HS-27A (cell line): ENCODE measurements around the gene SPOCK1.

Experiments used
- DNase-seq: peaks from one replicate; pipeline ENCODE4 v3.0.0-alpha.2; 2012; ENCODE audit warnings: low read depth, missing footprints

SPOCK1 gene

DNA sequence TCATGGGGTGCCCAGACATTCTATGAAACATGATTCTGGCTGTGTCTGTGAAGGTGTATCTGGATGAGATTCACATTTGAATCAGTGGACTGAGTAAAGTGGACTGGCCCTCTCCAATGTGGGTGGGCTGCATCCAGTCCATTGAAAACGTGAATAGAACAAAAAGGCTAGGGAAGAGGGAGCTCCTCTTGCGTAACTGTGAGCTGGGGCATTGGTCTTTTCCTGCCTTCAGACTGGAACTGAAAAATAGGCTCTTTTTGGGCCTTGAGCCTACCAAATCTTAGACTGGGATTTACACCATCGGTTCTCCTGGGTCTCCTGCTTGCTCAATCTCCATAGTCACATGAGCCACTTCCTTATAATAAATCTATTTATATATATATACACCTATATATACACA lies 170.1 kb downstream of the SPOCK1 start:
- no peak for DNase-seq

DNA sequence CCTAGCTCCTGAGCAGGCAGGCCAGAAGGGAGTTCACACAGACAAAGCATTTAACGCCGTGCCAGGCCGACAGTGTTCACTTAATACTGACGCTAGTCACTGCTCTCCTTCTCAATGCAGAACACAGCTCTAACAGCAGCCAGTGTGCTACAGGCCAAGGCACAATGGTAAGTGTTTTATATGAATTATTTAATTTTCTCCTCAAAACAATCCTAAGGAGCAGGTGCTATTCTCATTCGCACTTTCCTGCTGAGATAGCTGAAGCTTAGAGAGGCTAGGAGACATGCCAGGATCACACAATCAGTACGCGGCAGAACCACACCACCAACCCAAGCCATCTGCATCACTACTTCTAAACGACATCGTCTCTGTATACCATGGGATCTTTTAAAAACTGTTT lies 170.7 kb downstream of the SPOCK1 start:
- DNase-seq = no peak

DNA sequence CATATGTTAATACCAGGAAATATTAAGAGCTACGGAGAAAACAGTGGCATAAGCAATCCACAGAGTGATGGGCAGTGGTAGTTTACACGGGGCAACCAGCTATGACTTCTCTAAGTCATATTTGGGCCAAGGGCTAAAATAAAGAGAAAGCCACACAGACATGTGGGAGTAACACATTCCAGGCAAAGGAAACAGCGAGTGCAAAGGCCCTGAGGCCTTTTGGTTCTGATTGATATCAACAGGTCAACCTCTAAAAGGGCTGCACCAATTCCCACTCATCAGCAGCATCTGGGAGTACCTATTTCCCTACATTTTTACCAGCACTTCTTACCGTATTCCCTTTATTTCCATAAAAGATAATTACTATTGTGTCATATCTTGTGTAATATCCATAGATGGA lies 173.4 kb downstream of the SPOCK1 start:
- no peak for DNase-seq

DNA sequence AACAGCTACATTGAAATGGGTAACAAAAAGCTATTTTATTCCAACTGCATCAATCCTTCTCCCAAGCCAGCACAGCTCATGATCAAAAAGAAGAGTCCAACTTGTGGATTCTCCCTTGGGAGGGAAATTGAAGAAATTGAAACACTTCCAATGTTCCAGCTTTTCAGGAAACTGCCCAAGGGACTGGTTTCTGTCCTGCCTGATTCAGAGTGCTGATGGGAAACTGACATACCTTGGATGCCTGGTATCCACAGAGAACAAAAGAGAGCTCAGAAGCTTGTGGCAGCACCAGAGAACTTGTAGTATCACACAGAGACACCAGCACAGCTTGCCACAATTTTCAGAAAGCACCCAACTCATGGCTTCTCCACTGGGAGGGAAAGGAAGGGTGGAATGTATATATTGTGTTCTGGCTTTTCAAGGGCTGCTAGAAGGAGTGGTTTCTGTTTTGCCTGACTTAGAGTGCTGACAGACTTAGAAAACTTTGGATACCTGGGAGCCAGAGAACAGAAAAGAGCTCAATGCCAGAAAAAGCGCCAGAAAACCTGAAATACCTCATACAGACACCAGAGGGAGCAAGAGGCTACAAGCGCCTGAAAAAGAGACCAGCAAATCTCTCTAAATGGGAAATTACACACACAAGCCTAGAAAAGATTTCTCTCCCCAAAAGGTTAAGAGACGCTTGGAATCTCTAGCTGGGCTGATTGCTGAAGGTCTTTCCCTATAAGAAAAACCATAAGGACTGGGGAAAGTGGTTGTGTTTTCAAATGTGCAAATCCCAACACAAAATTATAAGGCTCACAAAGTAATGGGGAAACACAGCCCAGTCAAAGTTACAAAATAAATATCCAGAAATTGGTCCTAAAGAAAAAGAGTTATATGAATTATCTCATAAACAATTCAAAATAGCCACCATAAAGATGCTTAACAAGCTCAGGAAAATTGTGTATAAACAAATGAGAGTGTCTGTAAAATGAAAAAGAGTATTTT lies 178.8 kb downstream of the SPOCK1 start:
- no peak for DNase-seq

DNA sequence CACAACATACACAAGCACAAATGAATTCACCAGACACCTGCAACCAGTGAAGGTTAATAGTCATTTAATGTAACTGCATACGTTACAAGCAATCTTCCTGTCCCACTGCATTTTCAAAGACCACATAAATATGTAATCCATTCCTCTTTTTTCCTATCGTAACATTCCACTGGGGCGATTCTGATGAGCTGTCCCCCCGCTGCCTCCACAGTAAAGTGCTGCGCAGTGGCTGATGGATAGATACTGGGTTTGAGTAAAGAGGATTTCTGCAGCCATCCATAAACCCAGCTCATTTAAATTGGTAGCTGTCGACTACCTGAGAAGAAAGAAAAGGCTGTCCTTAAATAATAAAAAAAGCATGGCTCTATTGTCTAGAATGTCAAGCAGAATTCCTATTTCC lies 181.1 kb downstream of the SPOCK1 start:
- DNase-seq = no peak

DNA sequence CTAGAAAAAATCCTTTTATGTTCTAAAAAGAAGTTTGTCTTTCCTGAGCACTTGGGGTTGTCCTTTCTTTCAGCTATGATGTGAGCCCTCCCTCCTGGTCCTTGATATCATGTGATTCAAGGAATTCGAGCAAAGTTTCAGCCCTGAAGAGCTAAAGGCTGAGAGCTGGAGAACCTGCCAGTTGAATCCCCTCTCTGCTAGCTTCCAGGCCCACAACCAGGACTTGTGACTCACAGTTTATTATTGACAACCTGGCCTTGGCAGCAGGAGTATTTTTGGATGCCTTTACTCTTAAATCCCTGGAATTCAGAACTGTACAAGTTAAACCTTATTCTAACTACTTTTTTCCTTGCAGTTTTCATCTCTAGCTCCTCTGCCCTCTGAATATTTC lies 182.8 kb downstream of the SPOCK1 start:
- DNase-seq = no peak

DNA sequence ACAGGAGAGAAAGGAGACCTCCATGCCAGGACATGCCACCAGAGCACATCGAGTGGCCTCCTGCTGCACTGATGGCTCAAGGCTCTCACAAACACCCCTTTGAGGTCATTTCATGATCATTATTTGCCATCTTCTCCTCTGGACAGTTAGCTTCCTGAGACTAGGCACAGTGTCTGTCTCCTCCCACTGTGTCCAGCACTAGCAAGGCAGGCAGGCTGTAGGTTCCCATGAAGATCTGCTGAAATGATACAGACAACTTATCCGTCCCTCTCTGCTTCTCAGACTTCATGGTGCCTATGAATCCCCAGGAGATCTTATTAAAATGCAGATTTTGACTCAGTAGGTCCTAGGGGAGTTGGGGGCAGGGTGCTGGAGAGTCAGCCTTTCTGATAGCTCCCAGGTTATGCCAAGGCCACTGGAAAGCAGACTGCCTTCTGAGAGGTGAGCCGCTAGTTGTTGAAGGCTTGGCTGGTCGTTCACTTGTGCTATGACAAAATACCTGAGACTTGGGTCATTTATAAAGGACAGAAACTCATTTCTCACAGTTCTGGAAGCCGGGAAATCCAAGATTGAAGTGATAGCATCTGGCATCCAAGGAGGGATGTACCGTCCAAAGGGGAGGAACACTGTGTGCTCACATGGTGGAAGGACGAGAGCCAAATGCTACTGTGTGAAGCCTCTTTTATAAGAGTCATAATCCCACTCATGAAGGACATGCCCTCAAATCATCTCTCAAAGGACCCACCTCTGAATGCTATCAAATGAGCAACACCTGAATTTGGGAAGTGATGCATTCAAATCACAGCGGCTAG lies 183.4 kb downstream of the SPOCK1 start:
- no peak for DNase-seq

DNA sequence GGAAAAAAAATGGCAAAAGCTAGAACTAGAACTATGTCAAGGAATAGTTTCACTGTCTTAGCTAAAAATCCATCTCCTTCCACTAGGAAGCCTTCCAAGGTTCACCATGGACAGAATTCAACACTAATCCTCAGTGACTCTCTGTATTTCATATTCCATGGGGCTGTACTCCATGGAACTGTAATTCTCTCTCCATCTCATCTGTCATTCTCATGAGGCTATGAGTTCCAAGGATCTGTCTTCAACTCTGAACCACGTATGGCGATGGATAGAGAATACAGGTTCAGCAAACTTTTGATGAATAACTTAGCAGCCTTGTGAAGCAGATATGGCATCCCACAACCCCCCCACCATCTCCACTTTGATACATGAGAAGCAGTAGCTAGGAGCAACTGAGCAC lies 184.0 kb downstream of the SPOCK1 start:
- DNase-seq = no peak

DNA sequence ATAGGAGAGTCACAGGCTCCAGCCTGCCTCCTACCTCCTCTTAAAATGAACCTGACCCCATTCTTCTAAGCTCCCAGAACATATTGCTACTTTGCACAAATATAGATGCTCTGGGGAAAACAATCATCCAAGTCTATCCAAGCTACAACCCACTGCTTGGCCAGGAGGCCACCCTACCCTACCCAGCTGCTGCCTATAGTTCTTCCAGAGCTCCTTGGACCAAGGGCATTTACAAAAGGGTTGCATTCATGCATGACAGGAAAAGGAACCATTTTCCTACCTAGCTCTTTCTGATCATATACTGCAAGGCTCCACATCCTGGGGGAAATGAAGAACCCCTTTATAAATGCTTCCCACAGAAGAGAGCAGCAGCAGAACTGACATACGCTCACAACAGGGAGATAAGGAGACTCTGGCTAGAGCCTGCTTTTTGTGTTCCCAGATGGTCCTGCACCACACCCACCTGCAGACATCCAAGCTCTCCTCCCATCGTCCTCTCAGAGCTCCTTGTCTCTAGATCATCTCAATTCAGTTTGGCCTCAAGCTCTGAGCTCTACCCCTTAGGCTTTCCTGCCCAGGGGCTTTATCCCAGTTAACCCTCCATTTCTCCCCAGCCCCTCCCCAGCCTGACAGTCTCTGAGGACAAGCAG lies 185.5 kb downstream of the SPOCK1 start:
- no peak for DNase-seq

DNA sequence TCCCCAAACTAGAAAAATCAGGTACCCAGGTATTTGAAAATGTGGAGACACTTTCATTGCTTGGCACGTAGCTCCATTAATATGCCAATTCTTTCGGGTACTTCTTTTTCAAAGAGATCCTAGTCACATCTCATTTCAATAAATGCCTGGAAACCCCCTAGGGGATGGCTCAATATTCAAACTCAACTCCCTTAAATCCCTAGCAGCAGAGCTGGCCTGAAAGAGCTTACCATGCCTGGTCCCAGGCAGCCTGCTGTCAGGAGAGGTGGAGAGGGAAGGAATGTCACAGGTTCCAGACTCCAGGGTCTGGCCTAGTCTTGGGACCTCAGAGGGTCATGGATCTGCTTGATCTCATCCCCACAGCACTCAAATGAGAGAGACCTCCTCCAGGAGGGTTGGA lies 187.1 kb downstream of the SPOCK1 start:
- no peak for DNase-seq

DNA sequence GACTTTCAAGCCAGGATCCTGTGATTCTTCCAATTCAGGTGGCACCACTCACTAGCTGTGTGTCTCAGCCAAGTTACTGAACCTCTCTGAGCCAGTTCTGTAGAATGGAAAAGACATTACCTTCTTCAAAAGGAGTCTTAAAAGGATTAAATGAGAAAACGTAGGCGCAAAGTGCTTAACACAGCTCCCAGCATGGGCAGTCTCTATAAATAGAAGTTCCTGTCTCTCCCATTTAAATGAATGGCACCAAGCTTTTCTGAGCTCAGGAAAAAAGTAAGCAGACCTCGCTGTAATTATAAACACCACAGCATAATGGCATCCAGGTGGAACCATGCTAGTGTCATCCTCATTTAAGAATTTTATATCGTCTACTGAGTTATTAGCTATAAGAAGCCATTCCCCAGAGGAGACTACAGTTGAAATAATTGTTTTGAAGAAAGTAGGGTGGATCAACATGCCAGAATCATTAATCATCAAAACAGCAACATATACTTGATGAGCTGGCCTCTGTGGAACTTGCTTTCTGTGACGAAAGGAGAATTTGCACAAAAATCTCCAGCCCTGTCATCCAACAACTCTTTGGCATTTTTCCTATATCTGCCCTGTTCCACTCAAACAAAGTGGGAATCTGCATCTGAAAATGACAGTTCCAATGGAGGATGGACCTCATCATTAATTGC lies 188.9 kb downstream of the SPOCK1 start:
- peak; percentile 77 for DNase-seq

DNA sequence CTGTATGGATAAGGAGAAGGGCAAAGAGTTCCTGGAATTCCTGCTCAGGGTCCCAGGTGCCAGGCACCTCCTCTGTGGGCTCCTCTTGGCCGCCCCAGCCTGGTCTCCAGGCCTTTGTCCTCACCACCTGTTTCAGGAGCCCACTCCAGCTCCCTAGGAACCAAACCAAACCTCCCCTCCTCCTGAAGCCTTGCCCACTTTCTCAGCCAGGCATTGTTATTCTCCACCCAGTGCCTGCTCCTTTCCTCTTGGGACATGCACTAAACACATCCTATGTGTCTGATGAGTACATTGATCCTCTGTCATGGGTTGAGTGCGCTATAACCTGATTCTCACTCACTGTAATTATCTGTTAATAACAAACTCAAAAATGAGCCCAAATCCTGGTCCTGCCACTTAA lies 189.8 kb downstream of the SPOCK1 start:
- no peak for DNase-seq

DNA sequence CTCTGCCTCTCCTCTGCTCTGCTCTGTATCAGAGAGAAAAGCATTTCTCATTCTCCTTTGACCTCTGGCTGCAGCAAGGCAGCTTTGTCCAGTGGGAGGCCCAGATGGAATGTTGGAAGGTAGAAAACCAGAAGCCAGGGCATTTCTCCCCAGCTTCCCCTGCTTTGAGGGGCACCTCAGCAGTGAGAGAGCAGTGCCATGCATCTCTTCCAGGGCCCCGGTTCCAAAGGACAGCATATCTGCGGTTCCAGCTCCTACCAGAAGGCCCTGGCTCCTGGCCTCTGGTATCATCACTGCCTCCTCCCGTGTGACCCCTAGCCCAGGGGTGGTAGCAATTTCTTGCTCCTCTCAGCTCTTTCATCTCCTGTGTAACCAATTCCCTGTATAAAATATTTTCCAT lies 190.8 kb downstream of the SPOCK1 start:
- DNase-seq = no peak

DNA sequence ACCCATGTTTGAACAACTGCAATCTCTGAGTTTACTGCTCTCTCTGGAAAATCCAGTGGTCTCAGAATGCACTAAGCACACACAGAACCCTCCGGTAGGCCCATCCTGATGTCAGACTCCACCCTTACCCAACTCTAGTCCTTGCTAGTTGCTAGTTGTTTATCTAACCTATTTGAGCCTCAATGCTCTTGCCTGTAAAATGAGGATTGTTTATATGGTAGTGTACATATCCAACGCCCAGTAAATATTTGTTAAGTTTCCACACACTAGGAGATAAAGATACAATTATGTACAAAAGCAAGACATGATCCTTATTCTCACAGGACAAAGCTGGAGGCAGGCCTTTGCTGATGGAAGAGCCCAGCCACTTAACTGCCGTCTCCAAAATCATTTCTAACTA lies 192.2 kb downstream of the SPOCK1 start:
- DNase-seq = no peak

DNA sequence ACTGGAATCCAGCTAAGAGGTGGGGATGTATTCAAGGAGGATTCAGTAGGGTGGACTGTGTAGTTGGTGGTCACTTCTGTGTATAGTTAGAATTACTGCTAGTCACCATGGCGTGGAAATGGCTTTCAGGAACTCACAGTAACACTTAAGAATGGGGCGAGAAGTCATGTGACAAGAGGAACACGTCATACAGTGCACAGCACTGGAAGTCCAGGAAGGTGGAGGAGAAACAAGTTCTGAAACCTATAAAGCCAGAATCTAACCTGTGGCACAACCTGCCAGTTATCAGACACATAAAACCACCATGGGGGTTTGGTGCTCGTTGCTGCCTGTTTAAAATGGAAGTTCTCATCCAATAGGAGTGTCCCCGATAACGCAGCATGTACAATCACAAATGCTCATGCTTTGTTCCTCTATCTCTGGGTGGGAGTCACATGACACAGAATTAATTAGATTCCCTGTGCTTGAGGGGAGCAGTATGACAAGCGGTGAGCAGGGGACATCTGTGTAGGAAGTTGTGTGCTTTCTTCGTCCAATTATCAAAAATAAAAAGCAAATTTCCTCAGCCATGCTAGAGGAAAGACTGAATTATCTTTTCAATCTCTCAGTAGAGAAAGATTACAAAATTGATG lies 193.0 kb downstream of the SPOCK1 start:
- DNase-seq = no peak

DNA sequence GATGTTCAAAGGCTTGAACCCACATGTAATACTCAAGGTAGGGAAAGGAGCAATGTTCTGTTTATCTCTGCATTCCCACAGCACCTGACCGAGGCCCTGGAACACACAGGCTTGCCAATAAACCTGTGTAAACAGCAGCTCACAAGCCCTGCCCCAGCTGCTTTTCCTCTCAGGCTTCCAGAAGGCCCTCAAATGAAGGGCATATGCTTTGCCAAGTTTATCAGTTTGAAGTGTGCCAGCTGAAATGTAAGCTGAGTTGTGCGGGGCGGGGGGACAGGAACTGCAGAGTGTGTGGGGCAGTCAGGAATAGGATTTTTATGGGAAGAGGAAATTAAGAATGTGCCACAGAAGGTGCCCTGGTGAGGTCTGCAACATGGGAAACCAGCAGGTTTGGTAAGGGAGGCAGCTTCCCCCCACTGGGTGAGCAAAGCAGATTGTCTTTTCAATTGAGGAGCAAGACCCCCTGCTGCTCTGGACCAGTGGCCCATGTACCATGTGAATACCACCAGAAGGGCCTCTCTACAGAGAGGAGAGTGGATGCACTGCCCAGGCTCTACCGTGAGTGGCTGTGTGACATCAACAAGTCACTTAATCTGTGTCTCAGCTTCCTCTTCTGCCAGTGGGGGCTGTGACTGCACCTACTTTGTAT lies 194.8 kb downstream of the SPOCK1 start:
- no peak for DNase-seq

DNA sequence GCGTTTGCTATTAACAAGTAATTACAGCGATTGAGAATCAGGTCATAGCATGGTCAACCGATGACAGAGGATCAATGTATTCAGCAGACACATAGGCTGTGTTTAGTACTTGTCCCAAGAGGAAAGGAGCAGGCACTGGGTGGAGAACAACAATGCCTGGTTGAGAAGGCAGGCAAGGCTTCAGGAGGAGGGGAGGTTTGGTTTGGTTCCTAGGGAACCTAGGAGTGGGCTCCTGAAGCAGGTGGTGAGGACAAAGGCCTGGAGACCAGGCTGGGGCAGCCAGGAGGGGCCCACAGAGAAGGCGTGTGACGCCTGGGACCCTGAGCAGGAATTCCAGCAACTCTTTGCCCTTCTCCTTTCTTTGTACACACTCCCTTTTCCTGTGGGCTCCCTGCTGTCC lies 195.6 kb downstream of the SPOCK1 start:
- no peak for DNase-seq

DNA sequence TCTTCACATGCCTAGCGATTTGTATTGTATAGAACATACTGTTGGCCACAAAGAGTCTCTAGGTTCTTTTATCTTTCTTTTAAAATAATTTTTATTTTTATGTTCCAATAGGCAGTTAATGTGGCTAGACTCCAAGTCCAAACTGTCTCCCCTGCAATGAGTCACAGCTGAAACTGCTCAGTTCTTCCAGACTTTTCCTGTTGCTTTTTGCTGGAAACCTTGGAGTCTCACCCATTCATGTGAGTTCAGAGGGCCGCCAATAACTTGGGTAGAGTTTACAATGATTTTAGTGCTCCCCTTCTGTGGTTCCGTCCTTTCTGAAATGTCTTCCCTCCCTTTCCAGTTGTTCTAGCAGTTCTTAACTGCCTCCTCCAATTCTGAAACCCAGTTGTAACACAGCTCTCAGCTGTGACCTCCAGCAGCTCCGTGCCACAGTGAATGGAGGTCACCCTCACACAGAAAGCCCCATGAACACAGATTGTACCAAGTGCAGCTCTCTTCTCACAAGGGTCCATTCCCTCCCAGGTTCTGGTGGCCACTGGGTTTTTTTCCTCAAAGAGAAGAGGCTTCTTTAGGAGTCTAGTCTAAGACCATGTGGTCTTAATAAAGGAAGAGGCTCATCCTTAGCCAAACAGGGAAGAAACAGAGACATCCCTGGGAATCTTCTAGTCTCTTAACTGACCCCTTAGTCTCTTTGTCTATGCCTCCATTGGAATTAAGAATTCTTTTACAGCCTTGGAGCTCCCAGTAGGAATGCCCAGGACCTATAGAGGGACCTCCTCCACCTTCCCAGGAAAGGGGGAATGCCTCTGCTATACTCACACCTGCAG lies 198.5 kb downstream of the SPOCK1 start:
- no peak for DNase-seq

DNA sequence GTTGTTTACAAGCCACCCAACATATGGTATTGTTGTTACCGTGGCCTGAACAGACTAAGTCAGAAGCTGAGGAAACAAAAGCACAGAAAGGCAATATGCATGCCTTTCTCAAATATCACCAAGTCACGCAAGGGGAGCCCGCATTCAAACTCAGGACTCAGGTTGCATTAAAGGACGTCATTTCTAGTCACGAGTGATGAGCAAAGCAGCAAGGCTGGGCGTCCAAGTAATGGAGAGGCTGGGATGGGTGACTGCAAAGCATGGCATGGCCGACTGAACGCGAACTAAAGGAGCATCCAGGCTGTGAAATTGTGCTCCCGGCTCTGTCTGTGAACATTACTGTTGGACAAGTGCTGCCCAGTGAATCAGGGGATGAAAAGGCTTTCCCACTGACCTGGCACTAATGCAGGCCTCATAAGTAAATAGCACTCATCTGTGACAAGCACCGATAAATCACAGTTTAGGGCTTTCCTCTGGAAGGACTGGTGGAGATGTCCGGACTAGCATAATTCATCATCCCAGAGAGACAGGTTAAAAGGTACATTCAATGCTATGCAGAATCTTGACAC lies 202.8 kb downstream of the SPOCK1 start:
- DNase-seq = no peak

DNA sequence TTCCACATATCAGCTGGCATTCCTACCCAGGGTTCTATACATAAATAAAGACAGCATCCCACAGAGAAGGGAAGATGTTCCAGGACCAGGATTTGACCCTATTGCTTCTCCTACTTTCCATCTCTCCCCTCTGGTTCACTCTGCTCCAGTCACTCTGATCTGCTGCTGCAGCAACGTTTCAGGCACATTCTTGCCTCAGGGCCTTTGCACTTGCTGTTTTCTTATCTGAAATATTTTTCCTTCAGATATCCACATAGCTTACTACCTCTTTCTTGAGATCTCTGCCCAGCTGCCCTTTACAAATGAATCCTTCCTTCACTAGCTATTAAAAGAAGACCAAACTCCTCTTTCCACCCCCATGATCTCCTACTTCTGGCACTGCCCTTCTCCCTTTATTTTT lies 204.5 kb downstream of the SPOCK1 start:
- no peak for DNase-seq
